Renal cortical epithelial cell (primary cell): ENCODE measurements around the gene THAP9. TPM values are rescaled to one million over a fixed set of nuclear protein-coding genes. Genes with fewer than 3 reads are reported as not detected.
"Not testable (repeated sequence)": the region's sequence is repeated elsewhere in the genome, so short reads cannot be mapped to it uniquely, and the experiment has no call there.

Experiments used
- DNase-seq: peaks from one replicate; pipeline ENCODE4 v3.0.0-alpha.2; 2011; ENCODE audit warnings: low read depth
- total RNA-seq: library from RNA; depleted of rRNA; stranded (reverse); fragments of >200 nt; gene quantifications from 2 replicates; pipeline ENCODE4 v1.2.3, GENCODE V29; 2014

The THAP9 gene, protein sequence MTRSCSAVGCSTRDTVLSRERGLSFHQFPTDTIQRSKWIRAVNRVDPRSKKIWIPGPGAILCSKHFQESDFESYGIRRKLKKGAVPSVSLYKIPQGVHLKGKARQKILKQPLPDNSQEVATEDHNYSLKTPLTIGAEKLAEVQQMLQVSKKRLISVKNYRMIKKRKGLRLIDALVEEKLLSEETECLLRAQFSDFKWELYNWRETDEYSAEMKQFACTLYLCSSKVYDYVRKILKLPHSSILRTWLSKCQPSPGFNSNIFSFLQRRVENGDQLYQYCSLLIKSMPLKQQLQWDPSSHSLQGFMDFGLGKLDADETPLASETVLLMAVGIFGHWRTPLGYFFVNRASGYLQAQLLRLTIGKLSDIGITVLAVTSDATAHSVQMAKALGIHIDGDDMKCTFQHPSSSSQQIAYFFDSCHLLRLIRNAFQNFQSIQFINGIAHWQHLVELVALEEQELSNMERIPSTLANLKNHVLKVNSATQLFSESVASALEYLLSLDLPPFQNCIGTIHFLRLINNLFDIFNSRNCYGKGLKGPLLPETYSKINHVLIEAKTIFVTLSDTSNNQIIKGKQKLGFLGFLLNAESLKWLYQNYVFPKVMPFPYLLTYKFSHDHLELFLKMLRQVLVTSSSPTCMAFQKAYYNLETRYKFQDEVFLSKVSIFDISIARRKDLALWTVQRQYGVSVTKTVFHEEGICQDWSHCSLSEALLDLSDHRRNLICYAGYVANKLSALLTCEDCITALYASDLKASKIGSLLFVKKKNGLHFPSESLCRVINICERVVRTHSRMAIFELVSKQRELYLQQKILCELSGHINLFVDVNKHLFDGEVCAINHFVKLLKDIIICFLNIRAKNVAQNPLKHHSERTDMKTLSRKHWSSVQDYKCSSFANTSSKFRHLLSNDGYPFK
- total RNA-seq = 6.6 and 10.1 TPM in 2 replicates

DNA sequence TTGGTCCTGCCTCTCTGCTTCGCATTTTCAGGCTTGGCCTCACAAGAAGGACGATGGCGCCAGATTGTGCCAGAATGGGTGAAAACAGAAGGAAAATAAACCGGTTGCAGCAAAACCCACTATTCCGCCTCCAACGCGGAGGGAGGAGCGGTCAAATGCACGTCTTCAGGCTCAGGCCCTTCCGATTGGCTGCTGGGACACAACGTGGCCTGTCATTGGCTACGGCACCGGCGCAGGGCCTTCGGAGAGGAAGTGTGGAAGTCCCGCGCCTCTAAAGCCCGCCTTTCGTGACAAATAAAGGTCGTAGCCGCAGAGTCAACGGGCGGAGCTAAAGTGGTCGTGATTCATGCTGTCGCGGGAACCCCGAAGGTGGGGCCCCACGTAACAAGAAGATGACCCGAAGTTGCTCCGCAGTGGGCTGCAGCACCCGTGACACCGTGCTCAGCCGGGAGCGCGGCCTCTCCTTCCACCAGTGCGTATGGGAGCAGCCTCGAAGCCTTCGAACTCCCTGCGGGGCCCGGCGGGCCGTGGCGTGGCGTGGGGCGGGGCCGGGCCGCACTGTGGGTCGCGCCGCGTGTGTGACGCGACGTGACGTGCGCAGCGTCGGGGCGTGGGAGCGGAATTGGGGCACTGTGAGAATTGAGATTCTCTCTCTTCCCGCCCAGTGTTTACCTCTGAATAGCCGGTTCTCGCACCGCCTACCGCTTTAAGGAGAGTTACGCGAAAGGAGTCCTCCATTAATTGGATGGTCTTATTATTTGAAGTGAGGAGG, at the start of gene THAP9:
Gene THAP9 (plus strand): TSS at position 325 of the 772 bp plus-strand sequence. CDS start 68 bp downstream, at position 393.
- peak; percentile 98 for DNase-seq

DNA sequence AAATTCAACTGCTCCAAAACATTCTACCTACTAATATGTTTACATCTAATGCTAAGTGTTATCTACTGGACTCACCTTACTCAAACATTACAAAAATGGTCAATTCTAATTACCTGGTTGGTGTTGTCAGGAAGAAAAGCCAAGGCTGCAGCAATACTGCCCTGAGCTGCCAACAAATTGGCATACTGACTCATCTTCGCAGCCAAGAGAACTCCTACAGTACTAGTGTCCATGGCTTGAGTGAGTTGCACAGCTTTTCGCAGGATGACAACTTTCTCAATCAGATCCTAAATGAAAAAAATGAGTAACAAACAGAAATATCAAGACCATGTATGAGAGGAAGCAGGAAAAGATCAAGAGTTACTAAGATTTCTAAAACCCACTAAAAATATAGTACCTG, 49.2 kb upstream of the THAP9 start:
- no peak for DNase-seq

GRCh38 chr4:82851885-82852750, 48.4 kb upstream of the THAP9 start:
- peak; percentile 63 for DNase-seq

GRCh38 chr4:82852751-82853285, 47.7 kb upstream of the THAP9 start:
- no peak for DNase-seq

- DNase-seq = not testable (repeated sequence)
These were observed 40.0 kb upstream of the THAP9 start for GRCh38 chr4:82860487-82860886.

DNA sequence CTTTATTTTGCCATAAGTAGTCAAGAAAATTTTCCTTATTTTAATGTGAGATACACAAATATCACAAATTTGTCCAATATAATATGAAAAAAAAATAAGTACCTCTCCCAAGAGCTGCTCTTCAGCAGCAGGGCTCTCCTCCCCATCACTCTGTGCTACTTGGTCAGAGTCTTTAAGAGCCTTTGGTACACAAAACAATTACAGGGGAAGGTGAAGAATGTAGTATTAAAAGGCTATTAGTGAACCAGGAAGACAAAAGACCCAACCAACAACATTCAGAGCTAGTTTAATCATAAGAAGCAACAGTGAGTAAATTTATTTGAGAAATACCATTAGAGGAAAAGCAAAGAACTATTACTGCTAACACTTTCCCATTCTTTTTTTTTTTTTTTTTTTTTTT, 39.0 kb upstream of the THAP9 start:
- DNase-seq = no peak

DNA sequence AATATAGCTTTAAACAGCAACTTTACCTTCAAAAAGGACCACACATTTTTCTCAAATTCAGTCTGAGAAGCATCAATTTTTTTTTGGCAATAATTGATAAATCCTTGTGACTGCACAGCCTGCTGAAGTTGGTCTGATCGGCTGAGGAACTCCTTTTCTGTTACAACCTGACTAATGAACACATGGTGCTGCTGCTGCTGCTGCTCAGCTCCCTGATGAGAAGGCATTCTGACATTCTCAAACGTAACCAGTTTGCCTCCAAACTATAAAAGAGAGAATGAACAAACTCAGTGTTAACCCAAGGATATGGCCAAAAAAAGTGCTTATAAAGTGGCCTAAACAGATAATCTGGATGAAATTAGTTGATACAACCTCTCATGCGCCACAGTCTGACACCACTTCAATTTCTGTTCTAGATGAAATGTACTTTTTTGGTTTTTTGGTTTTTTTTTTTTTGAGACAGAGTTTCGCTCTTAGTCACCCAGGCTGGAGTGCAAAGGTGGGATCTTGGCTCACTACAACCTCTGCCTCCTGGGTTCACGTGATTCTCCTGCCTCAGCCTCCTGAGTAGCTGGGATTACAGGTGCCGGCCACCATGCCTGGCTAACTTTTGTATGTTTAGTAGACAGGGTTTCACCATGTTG, 36.1 kb upstream of the THAP9 start:
- DNase-seq = no peak

DNA sequence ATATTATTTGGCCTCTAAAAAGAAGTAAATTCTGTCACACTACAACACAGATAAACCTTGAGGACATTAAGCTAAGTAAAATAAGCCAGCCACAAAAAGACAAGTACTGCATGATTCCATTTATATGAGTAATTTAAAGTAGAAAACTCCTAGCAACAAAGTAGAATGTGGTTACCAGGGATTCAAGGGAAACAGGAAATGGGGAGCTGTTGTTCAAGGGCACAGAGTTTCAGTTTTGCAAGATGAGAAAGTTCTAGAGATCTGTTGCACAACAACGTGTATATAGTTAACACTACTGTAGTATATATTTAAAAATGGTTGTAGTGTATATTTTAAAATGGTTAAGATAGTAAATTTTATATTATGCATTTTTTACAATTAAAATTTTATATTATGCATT, 34.9 kb upstream of the THAP9 start:
- peak; percentile 95 for DNase-seq

DNA sequence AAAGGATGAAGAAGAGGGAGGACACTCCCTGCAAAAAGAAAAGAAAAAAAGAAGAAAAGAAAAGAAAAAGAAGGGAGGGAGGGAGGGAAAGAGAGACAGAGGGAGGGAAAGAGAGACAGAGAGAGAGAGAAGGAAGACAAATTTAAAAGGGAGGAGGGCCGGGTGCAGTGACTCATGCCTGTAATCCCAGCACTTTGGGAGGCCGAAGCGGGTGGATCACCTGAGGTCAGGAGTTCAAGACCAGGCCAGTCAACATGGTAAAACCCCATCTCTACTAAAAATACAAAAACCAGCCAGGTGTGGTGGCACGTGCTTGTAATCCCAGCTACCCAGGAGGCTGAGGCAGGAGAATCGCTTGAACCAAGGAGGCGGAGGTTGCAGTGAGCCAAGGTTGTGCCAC, 34.5 kb upstream of the THAP9 start:
- DNase-seq = not testable (repeated sequence)

GRCh38 chr4:82866706-82867385, 33.7 kb upstream of the THAP9 start:
- DNase-seq = no peak

- no peak for DNase-seq
These were observed 32.0 kb upstream of the THAP9 start for GRCh38 chr4:82868572-82868971.

DNA sequence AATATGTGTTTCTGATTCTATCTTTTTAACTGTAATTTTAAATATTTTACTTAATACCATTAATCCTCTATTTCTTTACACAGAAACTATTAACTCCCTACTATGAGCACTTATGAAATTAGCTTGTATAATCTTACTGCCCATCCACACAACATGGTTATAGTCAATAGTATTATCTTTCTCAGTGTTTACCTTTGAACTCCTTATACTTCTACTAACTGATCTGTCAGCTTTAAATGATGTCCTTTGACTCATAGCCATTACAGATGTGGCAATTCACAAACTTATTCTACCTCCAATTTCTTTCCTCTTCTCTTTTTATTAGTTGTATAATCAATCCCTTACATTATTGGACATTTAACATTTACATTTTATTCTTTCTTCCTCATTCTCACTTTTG, 15.1 kb upstream of the THAP9 start:
- DNase-seq = no peak

- DNase-seq = peak; percentile 51
These were observed 14.2 kb upstream of the THAP9 start for GRCh38 chr4:82886147-82886942.

DNA sequence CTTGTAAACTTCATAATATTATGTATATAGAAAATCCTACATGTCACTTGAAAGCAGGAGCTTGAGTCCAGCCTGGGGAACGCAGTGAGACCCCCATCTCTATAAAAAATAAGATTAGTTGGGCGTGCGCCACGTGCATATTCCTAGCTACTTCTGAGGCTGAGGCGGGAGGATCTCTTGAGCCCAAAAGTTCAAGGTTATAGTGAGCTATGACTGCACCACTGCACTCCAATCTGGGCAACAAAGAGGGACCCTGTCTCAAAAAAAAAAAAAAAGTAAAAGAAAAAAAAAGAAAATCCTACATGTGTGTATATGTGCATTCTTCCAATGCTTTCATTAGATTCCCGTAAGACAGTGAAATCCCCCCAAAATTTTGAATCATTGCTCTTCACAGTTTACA, 11.2 kb upstream of the THAP9 start:
- no peak for DNase-seq

- DNase-seq = no peak
These were observed 10.0 kb upstream of the THAP9 start for GRCh38 chr4:82890528-82890900.

DNA sequence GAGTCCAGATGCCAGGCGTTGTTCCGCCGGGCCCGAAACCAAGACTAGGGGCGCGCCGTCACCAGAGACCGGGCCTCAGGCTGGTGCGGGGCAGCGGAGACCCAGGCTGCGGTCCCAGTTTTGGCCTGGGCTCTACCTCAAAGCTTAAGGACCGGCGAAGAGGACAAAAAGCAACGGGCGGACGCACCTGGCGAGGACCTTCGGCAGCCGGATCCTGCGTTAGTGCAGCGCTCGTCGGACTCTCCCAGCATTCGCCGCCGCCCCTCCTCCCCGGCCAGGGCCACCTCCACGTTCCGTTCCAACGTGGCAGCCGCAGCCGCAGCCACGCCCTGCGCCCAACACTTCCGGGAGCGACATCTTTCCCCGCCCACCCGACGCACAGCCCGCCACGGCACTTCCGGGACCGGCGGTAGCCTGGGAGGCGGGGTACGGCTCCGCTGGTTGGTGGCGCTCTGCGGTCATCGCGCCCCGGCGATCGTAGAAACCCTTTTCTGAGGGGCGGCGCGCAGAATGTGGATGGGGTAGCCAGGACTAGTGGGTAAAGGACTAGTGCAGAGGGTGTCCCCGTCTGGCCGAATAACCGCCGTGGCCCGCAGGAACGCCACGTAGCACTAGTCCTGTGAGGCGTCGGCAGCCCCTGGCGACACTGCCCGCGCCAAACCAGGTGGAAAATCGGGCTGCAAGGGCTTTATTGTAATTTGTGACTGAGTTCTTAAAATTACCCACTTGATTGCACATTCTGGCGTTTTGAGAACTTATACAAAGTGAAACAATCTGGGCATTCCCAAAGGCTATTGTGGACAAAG, 9.4 kb upstream of the THAP9 start, which contains the start of gene SEC31A:
Gene SEC31A (minus strand): TSS at position 253 of the 806 bp plus-strand sequence. CDS start 9,217 bp downstream, outside the sequence.
- DNase-seq = peak; percentile 80

DNA sequence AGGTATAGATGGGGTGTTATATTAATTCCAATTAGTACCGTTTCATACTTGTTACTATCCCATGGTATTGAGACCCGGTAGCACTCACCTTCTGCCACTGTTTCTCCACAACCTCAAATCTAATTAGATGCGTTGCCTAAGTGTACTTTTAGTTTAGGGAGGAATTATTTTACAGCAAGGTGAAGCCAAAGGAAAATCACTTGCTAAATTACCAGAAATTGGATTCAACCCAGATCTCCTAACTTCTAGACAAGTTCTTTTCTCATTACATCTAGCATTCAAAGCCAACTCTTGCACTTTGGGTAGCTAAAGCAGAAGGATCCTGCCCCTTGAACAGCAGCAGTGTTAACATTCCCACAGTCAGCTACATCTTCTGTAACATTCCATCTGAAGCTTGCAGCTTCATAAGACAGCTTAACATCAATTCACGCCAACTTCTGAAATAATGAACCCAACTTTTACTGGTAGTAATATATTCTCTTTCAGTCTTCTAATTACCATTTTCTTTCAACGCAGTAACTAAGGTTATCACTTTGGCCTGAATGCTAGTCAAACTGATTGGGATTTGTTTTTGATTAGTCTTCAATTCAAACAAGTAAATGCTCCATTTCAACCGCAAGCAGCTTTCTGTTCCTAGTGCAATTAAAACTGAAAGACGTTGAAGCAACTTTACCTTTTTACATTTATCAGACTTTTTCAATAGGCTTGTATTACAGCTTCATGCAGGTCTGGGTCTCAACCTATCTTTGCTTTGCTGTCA, 8.6 kb upstream of the THAP9 start:
- DNase-seq = no peak
